ENCODE results near the gene CLIP2.
"Not testable (repeated sequence)": the region's sequence is repeated elsewhere in the genome, so short reads cannot be mapped to it uniquely, and the experiment has no call there.

CLIP2 gene

DNA sequence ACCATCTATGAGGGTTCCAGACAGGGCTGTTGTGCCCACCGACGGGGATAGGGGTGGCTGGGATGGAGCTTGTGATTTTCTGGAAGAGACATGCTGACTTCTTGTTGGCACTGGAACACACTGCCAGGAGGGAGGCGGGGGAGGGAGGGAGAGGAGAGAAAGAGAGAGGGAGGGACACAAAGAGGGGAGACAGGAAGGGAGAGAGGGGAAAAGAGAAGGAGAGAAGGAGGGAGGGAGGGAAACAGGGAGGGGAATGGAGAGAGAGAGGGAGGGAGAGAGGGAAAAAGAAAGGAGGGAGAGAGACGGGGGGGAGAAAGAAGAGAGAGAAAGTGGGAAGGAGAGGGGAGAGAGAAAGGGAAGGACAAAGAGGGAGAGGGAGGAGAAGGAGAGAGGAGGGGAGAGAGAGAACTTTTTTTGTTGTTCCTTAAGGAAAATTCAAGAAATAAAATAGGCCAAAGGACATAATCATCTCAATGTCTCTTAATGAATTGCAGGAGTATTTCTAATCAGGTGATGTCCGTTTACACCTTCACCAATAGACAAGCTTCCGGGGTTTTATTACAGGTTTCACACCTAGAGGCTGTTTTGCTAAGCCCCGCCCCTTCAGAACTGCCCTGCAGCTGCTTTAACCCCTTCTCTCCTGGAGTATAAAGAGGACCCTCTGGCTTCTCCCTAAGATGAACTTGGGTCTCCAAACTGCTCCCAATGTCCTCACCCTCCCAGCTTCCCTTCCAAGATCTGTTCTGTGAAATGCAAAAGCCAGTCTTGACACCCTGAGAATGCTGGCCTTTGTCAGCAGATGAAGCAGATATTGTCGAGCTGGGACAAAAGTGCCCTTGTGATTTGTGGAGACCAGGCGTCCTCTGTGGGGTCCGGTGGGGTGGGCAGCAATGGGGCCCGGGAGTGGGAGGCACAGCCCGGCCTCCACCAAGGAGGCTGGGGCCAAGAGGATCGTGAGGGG lies 82.5 kb downstream of the CLIP2 start:
- DNase-seq (ENCODE audit: low read depth in 2 of 2), result no peak

DNA sequence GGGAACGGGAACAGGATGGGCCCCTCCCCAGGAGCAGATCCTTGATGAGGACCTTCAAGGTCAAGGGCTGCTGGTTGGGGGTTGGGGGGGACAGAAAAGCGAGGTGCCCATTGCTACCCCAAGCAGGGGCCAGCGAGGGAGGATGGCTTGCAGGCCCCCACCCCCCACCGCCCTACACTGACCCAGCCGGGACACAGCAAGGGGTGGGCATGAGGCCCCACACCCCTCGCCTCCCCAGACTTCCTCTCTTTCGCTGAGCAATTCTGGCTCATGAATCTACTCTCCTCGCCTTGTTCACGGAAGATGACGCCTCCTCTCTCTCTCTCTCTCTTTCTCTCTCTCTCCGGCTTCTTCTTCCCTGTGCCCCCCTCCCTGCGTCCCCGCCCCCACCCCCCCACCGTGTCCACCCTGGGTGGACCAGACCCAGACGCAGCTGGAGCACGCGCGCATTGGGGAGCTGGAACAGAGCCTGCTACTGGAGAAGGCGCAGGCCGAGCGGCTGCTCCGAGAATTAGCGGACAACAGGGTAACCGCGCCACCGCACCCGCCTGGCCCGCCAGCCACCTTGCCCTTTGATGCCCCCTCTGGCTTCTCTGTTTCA lies 83.4 kb downstream of the CLIP2 start:
- DNase-seq (ENCODE audit: low read depth in 2 of 2), result no peak

- no peak for DNase-seq (ENCODE audit: low read depth in 2 of 2)
These were observed 84.3 kb downstream of the CLIP2 start for GRCh38 chr7:74373536-74373935.

- DNase-seq (ENCODE audit: low read depth in 2 of 2), result no peak
These were observed 86.6 kb downstream of the CLIP2 start for GRCh38 chr7:74375726-74376220.

- DNase-seq (ENCODE audit: low read depth in 2 of 2), result no peak
These were observed 87.2 kb downstream of the CLIP2 start for GRCh38 chr7:74376256-74377036.

DNA sequence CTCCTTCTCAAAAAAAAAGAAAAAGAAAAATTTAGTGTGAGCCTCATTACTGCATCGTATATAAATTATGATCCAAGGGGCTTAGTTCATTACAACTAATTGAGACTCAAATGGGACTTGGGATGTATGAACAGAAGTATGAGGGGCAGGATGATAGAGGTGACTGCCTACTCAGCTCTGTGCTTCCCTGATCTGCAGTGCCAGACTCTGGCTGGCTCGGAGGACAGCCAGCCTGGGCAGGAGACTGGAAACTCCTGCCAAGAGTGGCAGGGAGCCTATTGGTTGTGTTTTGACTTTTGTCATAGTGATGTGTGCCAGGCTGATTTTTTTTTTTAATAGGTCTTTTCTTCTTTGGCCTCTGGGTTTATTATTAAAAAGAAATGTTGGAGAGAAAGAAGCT lies 90.7 kb downstream of the CLIP2 start:
- no peak for DNase-seq (ENCODE audit: low read depth in 2 of 2)

DNA sequence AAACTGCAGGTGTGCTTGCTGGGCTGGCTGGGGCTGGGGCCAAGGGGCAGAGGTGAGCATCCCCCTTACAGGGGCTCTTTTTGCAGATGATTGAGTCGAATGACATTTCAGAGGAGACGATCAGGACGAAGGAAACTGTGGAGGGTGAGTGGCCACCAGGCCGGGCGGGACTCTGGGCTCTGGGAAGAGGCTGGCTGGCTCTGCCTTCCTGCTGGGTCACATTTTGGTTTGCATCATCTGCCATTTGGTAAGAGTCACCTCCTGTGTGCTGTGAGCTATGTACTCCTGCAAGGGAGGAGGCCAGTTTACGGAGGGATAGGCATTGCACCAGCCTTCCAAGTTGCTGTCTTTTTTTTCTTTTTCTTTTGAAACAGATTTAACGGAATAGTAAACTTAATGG lies 91.5 kb downstream of the CLIP2 start:
- DNase-seq (ENCODE audit: low read depth in 2 of 2), result no peak

DNA sequence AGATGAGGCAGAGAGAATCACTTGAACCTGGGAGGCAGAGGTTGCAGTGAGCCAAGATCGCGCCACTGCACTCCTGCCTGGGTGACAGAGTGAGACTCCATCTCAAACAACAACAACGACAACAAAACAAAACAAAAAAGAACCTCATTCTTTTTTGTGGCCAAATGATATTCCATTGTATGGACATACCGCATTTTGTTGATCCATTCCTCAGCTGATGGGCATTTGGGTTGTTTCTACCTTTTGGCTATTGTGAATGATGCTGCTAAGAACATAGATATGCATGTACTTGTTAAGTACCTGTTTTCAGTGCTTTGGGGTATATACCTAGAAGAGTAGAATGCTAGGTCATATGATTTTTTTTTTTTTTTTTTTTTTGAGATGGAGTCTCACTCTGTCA lies 94.9 kb downstream of the CLIP2 start:
- not testable (repeated sequence) for DNase-seq (ENCODE audit: low read depth in 2 of 2)

DNA sequence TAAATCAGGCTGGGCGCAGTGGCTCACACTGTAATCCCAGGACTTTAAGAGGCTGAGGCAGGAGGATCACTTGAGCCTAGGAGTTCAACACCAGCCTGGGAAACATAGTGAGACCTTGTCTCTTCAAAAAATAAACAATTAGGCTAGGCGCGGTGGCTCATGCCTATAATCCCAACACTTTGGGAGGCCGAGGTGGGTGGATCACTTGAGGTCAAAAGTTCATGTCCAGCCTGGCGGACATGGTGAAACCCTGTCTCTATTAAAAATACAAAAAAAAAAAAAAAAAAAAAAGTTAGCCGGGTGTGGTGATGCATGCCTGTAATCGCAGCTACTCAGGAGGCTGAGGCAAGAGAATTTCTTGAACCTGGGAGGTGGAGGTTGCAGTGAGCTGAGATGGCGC lies 95.6 kb downstream of the CLIP2 start:
- DNase-seq (ENCODE audit: low read depth in 2 of 2), result not testable (repeated sequence)

DNA sequence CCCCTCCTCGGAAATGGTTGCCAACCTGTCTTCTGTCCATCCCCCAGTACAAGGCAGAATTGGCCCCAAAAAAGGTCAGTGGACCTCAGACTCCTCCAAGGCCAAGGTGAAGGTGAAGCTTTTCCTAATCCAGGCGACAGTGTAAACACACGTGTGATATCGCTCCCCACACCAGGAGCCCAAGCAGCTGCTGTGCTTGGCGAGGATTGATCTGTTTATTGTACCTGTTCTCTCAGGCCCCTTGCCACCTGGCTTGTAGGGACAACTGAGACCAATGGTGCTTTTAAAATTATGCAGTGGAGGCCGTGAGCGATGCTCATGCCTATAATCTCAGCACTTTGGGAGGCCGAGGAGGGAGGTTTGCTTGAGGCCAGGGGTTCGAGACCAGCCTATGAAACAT lies 98.4 kb downstream of the CLIP2 start:
- DNase-seq (ENCODE audit: low read depth in 2 of 2), result no peak

- no peak for DNase-seq (ENCODE audit: low read depth in 2 of 2)
These were observed 99.7 kb downstream of the CLIP2 start for GRCh38 chr7:74388880-74389415.

- not testable (repeated sequence) for DNase-seq (ENCODE audit: low read depth in 2 of 2)
These were observed 104.5 kb downstream of the CLIP2 start for GRCh38 chr7:74393722-74394121.

DNA sequence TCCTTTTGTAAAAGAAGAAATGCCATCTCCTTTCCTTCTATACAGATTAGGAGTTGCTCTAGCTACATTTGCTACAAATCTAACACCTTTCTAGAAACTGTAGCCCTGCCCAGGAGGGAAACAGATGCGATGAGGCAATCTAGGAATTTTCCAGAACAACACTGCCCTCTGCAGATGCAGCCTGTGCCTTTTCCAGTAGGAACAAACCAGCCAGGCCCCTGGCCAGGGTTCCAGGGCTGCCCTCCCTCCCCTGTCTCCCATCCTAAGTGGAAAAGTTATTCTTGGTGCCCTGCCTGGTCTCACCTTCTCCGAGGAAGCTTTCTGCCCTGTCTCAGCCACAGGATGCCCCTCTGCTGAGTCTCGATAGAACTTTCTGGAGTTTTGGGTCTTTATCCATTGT lies 105.4 kb downstream of the CLIP2 start:
- not testable (repeated sequence) for DNase-seq (ENCODE audit: low read depth in 2 of 2)

DNA sequence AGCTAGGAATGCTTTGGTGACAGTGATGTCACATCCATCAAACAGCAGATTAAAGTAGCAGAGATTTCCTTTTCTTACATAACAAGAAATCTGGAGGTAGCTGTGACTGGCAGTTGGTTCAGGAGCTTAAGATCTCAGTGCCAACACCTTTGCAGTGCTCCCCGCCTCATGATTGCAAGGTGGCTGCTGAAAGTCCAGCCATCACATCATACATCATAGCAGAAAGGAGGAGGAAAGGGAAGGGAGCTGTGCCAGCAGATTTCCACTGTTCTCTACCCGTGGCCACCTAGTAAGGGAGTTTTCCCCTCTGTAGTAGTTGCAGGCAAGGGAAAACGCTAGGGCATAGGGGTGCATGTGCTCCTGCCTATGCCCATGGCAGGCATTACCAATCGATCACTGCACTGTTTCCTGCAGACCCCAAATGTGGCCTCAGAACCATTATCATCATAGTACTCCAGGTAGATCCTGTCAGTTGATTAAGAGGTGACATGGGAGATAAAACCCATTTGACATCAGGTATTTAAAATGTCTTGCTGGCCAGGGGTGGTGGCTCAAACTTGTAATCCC lies 106.6 kb downstream of the CLIP2 start:
- DNase-seq (ENCODE audit: low read depth in 2 of 2), result no peak

- no peak for DNase-seq (ENCODE audit: low read depth in 2 of 2)
These were observed 107.8 kb downstream of the CLIP2 start for GRCh38 chr7:74396993-74397392.

DNA sequence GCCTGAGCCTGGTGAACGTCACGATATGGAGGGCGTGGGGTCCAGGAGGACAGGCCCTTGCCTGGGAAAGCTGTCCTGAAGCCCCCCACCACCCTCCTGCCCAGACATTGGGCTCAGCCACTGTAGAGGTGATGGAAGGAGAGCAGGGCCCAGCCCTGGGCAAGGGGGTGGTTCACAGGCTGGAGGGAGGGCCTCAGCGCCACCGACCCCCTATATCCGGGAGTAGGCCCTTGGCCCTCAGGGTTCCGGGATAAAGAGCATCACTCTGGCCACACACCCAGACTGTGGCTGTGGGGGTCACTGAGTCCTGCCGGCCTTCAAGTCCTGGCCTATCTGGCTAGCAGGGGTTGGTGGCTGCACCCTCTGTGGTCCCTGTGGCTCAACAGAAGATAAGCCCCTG lies 109.2 kb downstream of the CLIP2 start:
- DNase-seq (ENCODE audit: low read depth in 2 of 2), result no peak

- no peak for DNase-seq (ENCODE audit: low read depth in 2 of 2)
These were observed 109.8 kb downstream of the CLIP2 start for GRCh38 chr7:74399006-74399405.

DNA sequence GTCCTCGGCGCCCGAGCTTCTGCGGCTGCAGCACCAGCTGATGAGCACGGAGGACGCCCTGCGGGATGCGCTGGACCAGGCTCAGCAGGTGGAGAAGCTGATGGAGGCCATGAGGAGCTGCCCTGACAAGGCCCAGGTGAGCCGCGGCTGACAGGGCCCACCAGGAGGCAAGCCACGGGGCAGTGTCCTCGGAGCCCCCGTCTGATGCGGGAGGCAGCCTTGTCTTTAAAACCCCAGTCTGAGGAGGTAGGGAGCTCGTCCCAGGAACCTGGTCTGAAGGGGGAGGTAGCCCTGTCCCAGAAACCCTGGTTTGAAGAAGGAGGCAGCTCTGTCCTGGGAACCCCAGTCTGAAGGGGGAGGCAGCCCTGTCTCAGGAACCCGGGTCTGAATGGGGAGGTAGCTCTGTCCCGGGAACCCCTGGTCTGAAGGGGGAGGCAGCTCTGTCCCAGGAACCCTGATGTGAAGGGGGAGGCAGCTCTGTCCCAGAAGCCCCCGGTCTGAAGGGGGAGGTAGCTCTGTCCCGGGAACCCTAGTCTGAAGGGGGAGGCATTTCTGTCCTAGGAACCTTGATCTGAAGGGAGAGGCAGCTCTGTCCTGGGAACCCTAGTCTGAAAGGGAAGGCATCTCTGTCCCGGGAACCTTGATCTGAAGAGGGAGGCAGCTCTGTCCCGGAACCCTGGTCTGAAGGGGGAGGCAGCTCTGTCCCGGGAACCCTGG lies 111.4 kb downstream of the CLIP2 start:
- no peak for DNase-seq (ENCODE audit: low read depth in 2 of 2)

DNA sequence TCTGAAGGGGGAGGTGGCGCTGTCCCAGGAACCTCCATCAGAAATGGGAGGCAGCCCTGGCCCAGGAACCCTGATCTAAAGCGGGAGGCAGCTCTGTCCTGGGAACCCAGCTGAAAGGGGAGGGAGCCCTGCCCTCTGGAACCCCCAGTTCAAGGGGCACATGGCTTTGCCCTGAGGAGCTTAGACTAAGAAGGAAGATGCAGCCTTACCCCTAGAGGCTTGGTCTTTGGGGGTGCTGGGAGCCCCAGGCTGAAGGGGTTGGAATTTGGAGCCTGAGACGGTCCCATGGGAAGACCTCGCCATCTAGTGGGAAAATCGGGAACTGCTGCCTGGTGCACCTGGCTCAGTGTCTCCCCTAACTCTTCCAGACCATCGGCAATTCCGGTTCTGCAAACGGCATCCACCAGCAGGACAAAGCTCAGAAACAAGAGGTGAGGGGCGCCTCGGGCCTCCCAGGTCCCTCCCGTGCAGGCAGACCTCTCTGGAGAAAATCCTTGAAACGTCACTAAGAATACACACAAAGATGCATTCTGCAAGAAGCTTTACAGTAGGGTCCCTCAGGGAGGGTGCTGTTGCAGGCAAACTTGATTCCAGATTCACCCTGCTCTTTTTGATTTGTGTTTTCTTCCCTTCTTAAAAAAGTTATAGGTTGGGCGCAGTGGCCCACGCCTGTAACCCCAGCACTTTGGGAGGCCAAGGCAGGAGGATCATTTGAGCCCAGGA lies 112.1 kb downstream of the CLIP2 start:
- DNase-seq (ENCODE audit: low read depth in 2 of 2), result peak; percentile 27 to 36

DNA sequence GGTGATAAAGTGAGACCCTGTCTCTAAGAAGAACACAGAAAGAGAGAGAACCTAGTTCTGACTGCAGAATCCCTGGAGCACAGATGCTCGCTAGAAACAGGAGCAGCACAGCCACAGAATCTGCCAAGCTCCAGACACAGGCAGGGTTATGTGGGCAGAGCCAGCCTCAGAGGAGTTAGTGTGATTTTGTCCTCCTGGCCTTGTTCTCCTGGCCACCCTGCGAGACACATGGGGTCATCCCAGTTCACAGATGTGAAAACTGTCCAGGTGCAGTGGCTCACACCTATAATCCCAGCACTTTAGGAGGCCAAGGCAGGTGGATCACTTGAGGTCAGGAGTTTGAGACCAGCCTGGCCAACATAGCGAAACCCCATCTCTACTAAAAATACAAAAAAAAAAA lies 113.5 kb downstream of the CLIP2 start:
- DNase-seq (ENCODE audit: low read depth in 2 of 2), result not testable (repeated sequence)

All from stimulated activated CD8-positive, alpha-beta memory T cell treated with anti-CD3 and anti-CD28 coated beads, Interleukin-15, amount 100 ng/mL, for 4 hours (primary cell).